Measurements from ENCODE around the gene CHD5. TPM values are rescaled to one million over a fixed set of nuclear protein-coding genes. Genes with fewer than 3 reads are reported as not detected.

CHD5 gene
- total RNA-seq, 6 experiments from 2014 or later = not detected

DNA sequence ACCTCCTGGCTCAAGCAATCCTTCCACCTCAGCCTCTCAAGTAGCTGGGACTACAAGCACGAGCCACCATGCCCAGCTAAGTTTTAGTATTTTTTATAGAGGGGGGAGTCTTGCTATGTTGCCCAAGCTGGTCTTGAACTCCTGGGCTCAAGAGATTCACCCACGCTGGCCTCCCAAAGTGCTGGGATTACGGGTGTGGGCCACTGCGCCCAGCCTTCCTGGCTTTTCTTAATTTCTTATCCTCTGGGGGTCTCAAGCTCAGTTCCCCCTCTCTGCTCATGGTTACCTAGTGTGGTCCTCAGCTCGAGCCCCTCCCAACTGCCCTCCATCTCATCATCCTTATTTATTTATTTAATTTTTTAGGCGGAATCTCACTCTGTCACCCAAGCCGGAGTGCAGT is 22.1 kb upstream of the CHD5 start:
- WGBS (ENCODE audit: insufficient coverage, low coverage, low lambda C conversion rate, missing lambda C conversion rate) = 86% methylated on average over 7 of the region's 7 CpGs
- Histone ChIP-seq H3K27ac (no peak overlapping the region), H3K4me3 (no peak overlapping the region), H3K36me3 (no peaks in the 10 kb centered on the region), H3K27me3 (no peaks in the 10 kb centered on the region), H3K4me1 (peaks cover 0 to 12% (median 3%) of the 10 kb centered on the region in 4 donors), H3K9me3 (no peaks in the 10 kb centered on the region)
- DNase-seq (peak in 1 of 3 donors; percentile 17), ATAC-seq (no peak)
- intact Hi-C loops (cut with DNase I) = no loop called here
- TF ChIP-seq, protein P1, sequence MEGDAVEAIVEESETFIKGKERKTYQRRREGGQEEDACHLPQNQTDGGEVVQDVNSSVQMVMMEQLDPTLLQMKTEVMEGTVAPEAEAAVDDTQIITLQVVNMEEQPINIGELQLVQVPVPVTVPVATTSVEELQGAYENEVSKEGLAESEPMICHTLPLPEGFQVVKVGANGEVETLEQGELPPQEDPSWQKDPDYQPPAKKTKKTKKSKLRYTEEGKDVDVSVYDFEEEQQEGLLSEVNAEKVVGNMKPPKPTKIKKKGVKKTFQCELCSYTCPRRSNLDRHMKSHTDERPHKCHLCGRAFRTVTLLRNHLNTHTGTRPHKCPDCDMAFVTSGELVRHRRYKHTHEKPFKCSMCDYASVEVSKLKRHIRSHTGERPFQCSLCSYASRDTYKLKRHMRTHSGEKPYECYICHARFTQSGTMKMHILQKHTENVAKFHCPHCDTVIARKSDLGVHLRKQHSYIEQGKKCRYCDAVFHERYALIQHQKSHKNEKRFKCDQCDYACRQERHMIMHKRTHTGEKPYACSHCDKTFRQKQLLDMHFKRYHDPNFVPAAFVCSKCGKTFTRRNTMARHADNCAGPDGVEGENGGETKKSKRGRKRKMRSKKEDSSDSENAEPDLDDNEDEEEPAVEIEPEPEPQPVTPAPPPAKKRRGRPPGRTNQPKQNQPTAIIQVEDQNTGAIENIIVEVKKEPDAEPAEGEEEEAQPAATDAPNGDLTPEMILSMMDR (IDR thresholded peaks at IDR 0.05) = no peak
- no peak for TF ChIP-seq POLR2A (IDR thresholded peaks at IDR 0.05)

DNA sequence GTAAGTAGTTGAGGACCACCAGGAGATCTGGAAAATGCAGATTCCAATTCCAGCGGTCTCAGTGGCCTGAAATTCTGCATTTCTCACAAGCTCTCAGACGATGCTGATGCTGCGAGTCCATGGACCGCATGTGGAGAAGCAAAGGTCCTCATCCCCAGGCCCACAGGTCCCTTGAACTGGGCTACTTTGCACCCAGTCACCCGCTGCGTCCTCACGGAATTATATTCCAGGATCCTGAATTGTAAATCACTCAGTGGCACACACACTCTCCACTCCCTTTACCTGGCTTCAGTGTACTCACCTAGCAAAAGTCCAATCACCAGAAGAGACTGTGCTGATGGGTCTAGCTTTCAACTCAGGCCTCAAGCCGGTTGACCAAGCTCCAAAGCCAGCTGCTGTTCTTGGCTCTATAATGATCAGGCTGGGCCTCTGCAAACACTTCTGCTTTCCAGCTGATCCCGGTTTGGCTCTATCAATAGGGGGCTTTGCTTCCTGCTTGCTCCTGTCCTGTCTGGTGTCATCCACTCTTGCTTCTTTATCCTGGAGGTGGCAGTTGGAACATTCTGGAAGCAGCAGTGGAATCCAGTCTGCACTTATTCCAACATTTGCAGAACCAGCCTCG is 20.2 kb upstream of the CHD5 start:
- H3K4me3 ChIP-seq = peak overlapping the region; percentile 99 to 100 (median 100)
- DNase-seq (no peak), ATAC-seq (no peak)
- WGBS (ENCODE audit: insufficient coverage, low coverage, low lambda C conversion rate, missing lambda C conversion rate) = 93% methylated on average over 6 of the region's 10 CpGs
- H3K27me3 ChIP-seq = no peaks in the 10 kb centered on the region
- peaks cover 0 to 12% (median 3%) of the 10 kb centered on the region in 4 donors for H3K4me1 ChIP-seq
- no peak for TF ChIP-seq POLR2A (IDR thresholded peaks at IDR 0.05)
- TF ChIP-seq, protein P1 (IDR thresholded peaks at IDR 0.05) = no peak
- H3K9me3 ChIP-seq = no peaks in the 10 kb centered on the region
- intact Hi-C loops (cut with DNase I) = no loop called here
- H3K36me3 ChIP-seq = peaks cover 0 to 18% (median 6%) of the 10 kb centered on the region in 4 donors
- peak overlapping the region; percentile 55 to 84 (median 60) for H3K27ac ChIP-seq

GRCh38 chr1:6199298-6200187 is 19.4 kb upstream of the CHD5 start, which contains the start of gene RPL22:
Gene RPL22, minus strand, starts transcription at chr1:6199595. Its CDS starts 22 bp downstream, at chr1:6199573.
- Histone ChIP-seq H3K4me1 (peaks cover 0 to 12% (median 3%) of the 10 kb centered on the region in 4 donors), H3K27me3 (no peaks in the 10 kb centered on the region), H3K4me3 (peak within 1 kb of the TSS; percentile 99 to 100 (median 100)), H3K27ac (peak within 1 kb of the TSS; percentile 59 to 84 (median 60)), H3K9me3 (no peaks in the 10 kb centered on the region), H3K36me3 (peaks cover 0 to 22% (median 8%) of the 10 kb centered on the region in 4 donors)
- ATAC-seq (peak; percentile 97 to 99 (median 98)), DNase-seq (peak; percentile 97 to 98 (median 97))
- intact Hi-C loops (cut with DNase I) = no loop called here
- TF ChIP-seq, protein P1 (IDR thresholded peaks at IDR 0.05) = no peak
- TF ChIP-seq POLR2A (IDR thresholded peaks at IDR 0.05) = peak; percentile 90
- under 1% methylated on average over 25 of the region's 53 CpGs for WGBS (ENCODE audit: insufficient coverage, low coverage, low lambda C conversion rate, missing lambda C conversion rate)

DNA sequence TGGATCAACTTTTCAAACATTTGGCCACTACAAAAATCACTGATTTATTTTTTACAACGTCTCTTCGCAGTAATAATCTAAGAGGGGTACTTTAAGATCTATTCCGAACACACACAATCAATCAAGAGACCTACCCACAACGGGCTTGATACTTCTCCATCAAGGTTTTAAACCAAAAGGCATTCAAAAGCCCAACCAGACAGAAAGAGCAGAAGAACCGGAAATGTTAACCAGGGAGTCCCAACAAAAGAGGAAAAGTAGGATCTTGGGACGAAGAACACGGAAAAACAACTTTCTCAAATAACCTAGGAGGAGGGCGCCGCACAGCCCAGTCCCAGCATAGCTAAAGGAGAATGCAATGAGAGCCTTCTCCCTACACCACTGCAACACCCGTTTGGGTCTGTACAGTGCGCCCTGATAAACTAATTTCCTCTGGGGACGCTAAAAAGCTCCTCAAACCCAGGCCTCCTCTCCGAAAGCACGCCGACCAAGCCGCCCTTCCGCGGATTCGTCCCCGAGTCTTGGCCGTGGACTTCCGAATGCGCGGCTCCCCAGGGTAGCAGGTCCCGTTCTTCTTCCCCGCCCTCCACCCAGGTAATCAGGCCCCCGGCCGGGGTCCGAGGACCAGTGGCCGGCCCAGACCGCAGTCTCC is 18.7 kb upstream of the CHD5 start:
- peak overlapping the region; percentile 99 to 100 (median 100) for H3K4me3 ChIP-seq
- WGBS (ENCODE audit: insufficient coverage, low coverage, low lambda C conversion rate, missing lambda C conversion rate) = 2% methylated on average over 16 of the region's 31 CpGs
- peak; percentile 4 to 19 (median 8) for ATAC-seq
- no peaks in the 10 kb centered on the region for H3K27me3 ChIP-seq
- peaks cover 0 to 12% (median 3%) of the 10 kb centered on the region in 4 donors for H3K4me1 ChIP-seq
- H3K9me3 ChIP-seq = no peaks in the 10 kb centered on the region
- H3K27ac ChIP-seq = peak overlapping the region; percentile 50 to 67 (median 59)
- peaks cover 0 to 30% (median 10%) of the 10 kb centered on the region in 4 donors for H3K36me3 ChIP-seq
- no peak for DNase-seq
- intact Hi-C loops (cut with DNase I) = no loop called here
- TF ChIP-seq, protein P1 (IDR thresholded peaks at IDR 0.05) = no peak
- no peak for TF ChIP-seq POLR2A (IDR thresholded peaks at IDR 0.05)
